Measurements from ENCODE around the gene RSRC1.

DNA sequence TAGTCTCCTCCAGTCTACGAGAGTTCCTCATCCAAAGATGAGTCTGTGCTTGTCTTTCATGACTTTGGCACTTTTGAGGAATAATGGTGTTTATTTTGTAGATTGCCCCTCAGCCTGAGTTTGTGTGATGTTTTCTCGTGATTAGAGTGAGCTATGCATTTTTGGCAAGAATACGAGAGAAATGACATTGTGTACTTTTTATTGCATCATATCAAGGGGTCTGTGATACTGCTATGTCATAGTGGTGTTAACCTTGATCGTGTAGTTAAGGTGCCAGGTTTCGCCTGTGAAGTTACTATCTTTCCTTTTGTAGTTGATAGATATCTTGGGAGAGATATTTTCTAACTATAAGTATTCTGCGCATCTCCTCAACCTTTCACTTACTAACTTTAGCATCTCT lies 18.9 kb downstream of the RSRC1 start:
- TF ChIP-seq, protein P1, sequence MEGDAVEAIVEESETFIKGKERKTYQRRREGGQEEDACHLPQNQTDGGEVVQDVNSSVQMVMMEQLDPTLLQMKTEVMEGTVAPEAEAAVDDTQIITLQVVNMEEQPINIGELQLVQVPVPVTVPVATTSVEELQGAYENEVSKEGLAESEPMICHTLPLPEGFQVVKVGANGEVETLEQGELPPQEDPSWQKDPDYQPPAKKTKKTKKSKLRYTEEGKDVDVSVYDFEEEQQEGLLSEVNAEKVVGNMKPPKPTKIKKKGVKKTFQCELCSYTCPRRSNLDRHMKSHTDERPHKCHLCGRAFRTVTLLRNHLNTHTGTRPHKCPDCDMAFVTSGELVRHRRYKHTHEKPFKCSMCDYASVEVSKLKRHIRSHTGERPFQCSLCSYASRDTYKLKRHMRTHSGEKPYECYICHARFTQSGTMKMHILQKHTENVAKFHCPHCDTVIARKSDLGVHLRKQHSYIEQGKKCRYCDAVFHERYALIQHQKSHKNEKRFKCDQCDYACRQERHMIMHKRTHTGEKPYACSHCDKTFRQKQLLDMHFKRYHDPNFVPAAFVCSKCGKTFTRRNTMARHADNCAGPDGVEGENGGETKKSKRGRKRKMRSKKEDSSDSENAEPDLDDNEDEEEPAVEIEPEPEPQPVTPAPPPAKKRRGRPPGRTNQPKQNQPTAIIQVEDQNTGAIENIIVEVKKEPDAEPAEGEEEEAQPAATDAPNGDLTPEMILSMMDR (IDR thresholded peaks at IDR 0.05): no peak
- TF ChIP-seq POLR2A (IDR thresholded peaks at IDR 0.05): no peak

Measured in esophagus squamous epithelium (tissue), 4 donors.